B cell (primary cell): ENCODE measurements around the gene BEX3.

Source experiments
- CTCF ChIP-seq: fragments of 200-600 bp; IDR thresholded peaks from one replicate; pipeline ENCODE4 v1.8.0; 2022; ENCODE audit warnings: antibody characterized with exemption, mild to moderate bottlenecking
- EZH2 ChIP-seq: IDR thresholded peaks from 2 replicates; pipeline ENCODE4 v1.6.1; 2012; ENCODE audit warnings: borderline replicate concordance, low read depth, mild to moderate bottlenecking, moderate library complexity, low read length; ENCODE audit not compliant: insufficient read depth, poor library complexity, severe bottlenecking

- TF ChIP-seq CTCF (no peak), EZH2 (no peak)
These were observed 19.8 kb downstream of the BEX3 start for GRCh38 chrX:103396186-103396585.
